HPDE6-E6E7 (cell line): ENCODE data around the gene SYT12.
A peak's percentile ranks its signal among the peaks of the same experiment; 100 is the strongest.

ENCODE experiments used
- DNase-seq: peaks from one replicate; pipeline ENCODE4 v3.0.0; 2011; ENCODE audit warnings: missing footprints; ENCODE audit errors: extremely low spot score

The SYT12 gene

GRCh38 chr11:67055812-67056211 is 32.9 kb downstream of the SYT12 start:
- DNase-seq = peak; percentile 70

DNA sequence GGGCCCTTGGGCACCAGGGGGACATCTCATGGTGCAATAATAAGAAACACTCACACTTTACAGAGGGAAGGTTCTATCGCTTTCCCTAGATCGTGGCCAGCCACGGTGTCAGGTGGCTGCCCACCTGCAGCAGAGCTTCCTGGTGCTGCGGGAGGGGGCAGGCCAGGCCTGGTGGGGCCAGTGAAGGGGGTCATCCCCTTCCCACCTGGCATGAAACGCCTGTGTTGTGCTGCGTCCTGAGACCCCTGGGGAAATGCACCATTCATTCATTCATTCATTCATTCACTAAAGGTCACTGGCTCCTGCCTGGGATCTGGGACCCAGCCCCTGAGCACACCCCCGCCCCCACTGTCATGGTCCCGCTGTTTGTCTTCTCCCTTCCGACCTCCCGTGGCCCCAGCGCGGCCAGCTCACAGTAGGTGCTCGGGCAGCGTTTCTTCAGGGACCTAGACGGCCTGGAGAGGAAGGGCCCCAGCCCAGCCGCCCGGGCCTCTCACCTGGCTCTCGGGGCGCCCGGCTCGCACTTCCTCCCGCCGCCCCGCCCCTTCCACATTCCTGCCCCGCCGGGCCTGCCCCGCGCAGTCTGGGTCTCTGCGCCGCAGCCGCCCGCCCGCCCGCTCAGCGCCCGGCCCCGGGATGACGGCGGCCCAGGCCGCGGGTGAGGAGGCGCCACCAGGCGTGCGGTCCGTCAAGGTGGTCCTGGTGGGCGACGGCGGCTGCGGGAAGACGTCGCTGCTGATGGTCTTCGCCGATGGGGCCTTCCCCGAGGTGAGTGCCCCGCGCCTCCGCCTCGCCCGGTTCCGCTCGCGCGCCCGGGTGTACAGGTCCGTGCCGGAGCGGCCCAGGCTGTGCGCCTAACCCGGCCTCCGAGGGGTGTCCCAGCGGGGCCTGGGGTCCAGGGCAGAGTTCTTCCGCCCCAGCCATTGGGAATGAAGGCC is 33.6 kb downstream of the SYT12 start, which contains the start of gene RHOD:
Gene RHOD, plus strand, starts transcription at position 581 of the 938 bp plus-strand sequence. Its CDS starts 56 bp downstream, at position 637.
- DNase-seq = no peak

GRCh38 chr11:67057205-67057672 is 34.3 kb downstream of the SYT12 start:
- no peak for DNase-seq

- DNase-seq = no peak
Observed at GRCh38 chr11:67058506-67058905, 35.6 kb downstream of the SYT12 start.

- no peak for DNase-seq
Observed at GRCh38 chr11:67059671-67060070, 36.7 kb downstream of the SYT12 start.

GRCh38 chr11:67060111-67060522 is 37.2 kb downstream of the SYT12 start:
- DNase-seq = peak; percentile 78

- peak; percentile 92 for DNase-seq
Observed at GRCh38 chr11:67062526-67063373, 39.8 kb downstream of the SYT12 start.

- no peak for DNase-seq
Observed at GRCh38 chr11:67066333-67066709, 43.4 kb downstream of the SYT12 start.

DNA sequence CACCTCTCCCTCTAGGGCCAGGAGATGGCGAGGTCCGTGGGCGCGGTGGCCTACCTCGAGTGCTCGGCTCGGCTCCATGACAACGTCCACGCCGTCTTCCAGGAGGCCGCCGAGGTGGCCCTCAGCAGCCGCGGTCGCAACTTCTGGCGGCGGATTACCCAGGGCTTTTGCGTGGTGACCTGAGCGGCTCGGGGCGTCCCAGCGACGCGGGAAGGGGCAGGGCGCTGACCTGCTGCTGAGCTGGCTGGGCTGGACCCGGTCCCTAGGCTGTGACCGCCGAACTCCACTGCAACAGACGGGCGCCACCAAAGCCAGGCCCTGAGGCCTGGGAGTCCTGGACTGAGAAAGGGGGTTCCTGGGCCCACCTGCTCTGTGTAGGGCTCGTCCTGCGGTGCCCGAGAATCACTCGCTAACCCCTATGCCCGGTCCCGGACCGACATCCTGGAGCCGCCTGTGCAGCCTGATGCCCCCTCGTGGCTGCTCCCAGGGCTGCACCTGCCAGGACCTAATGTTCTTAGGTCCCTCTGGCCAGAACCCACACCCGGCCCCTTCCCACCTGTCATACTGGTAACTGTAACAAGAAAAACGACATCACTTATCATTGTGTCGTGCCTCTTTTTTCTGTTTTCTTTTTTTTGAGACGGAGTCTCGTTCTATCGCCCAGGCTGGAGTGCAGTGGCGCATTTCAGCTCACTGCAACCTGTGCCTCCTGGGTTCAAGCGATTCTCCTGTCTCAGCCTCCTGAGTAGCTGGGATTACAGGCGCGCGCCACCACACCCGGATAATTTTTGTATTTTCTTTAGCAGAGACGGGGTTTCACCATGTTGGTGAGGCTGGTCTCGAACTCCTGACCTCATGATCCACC is 48.7 kb downstream of the SYT12 start:
- no peak for DNase-seq

DNA sequence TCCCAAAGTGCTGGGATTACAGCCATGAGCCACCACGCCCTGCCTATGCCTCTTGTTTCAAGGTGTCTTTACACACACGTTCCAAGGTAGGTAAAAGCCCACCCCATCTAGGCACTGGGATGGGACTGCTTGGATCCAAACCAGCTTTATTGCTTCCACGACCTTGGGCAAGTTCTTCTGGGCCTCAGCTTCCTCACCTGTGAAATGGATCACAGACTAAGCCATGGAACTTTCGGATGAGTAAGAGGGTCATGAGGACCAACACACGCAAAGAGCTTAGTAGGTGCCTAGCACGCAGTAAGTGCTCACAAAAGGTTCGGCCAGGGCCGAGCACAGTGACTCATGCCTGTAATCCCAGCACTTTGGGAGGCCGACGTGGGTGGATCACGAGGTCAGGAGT is 49.4 kb downstream of the SYT12 start:
- no peak for DNase-seq

- no peak for DNase-seq
Observed at GRCh38 chr11:67073908-67074307, 51.0 kb downstream of the SYT12 start.

- no peak for DNase-seq
Observed at GRCh38 chr11:67076202-67076601, 53.3 kb downstream of the SYT12 start.

GRCh38 chr11:67079065-67079705 is 56.3 kb downstream of the SYT12 start:
- no peak for DNase-seq

GRCh38 chr11:67082071-67082791 is 59.3 kb downstream of the SYT12 start:
- no peak for DNase-seq

- no peak for DNase-seq
Observed at GRCh38 chr11:67083786-67084366, 60.9 kb downstream of the SYT12 start.

- no peak for DNase-seq
Observed at GRCh38 chr11:67085617-67086016, 62.7 kb downstream of the SYT12 start.

- DNase-seq = no peak
Observed at GRCh38 chr11:67090717-67091116, 67.8 kb downstream of the SYT12 start.

GRCh38 chr11:67095214-67095507 is 72.2 kb downstream of the SYT12 start:
- DNase-seq = no peak

DNA sequence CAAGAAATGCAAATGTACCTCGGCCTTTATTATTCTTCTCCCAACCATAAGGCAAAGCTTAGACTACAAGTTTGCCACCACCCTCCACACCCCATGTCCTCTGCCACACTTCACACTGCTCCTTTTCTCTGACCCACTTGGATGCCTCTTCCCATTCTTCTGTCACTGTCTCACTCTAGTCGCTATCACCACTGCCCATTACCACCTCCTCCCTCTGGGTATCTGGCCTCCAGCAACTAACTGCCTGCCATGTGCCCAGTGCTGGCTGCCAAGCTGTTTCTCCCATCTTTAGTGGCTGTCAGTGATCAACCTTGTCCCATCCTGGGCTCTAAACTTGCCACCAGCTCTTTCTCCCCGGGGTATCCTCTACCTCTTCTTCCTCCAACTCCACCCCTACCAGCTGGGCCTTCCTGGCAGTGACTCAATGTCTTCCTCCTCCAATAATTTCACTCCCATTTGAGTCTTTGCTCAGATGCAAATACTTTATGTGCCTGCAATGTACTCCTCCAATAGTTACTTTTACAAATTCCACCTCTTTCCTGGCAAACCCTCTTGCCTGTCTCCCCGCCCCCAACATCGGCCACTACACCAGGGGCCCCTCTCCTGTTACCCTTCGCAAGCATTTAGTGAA is 76.0 kb downstream of the SYT12 start:
- no peak for DNase-seq
